ENCODE measurements around the gene GNAI2.

- TF ChIP-seq OSR1 (CRISPR knock-in tag; IDR thresholded peaks at IDR 0.05) (no peak), CSDC2 (CRISPR knock-in tag; IDR thresholded peaks at IDR 0.05) (no peak)
Observed at GRCh38 chr3:50237754-50238548, 1.9 kb downstream of the GNAI2 start.

All from SK-N-SH treated with all-trans-retinoic acid at 6 μM for 48 hours (cell line).